ENCODE data around the gene CIDEA. TPM values are rescaled to one million over a fixed set of nuclear protein-coding genes. Genes with fewer than 3 reads are reported as not detected.

Gene CIDEA
- total and polyA plus RNA-seq, 9 of the 15 experiments (the other 6 are each of a cell fraction or from before 2014, with no cell fraction given), result not detected

DNA sequence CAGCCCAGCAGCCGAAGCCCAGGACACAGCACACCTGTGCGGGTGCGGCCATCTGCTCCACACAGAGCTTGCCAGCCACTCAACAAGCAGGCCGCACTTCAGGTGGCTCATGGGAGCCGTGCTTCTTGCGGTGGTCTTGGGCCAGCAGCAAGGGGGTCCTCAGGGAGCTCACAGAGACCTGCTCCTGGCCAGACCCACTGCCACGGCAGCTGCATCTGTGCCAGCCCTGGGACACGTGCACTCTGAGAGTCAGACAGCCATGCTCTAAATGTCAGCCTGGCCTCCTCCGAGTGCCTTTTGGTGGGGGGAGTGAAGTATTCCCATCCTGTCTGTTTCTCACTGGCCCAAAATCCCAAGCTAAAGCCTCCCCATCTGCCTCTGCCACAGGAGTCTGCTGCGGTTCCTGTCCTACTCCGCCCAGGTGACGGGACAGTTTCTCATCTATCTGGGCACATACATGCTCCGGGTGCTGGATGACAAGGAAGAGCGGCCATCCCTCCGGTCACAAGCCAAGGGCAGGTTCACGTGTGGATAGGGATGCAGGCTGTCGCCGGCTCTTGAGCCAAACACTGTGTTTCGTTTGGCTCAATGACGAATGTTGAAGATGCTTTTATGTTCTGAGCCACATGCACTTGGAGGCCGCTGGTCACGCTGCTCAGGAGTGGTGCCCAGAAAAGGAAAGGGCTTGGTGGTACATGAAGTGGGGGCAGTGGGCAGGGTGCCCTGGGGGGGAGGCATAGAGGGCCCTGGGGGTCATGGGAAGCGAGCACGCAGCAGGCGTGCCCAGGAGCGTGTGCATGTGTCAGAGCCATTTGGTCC lies 22.8 kb downstream of the CIDEA start:
- H3K27ac ChIP-seq (ENCODE audit: extremely low read depth, low read depth, low read length), result no peak overlapping the region

More for the DNA sequence above, 22.8 kb downstream of the CIDEA start:
- WGBS (ENCODE audit: insufficient coverage, low coverage, missing lambda C conversion rate), result 64% methylated on average over 26 of the region's 26 CpGs
- ChIA-PET POLR2A (interaction anchor here (0.6 to 2.1 kb wide), 2 partner anchors 11 to 51 kb away, joined by 3 to 4 read pairs; no protein-coding TSS in a partner anchor), CTCF (ENCODE audit: low intra/inter-chr PET ratio) (no interaction called here)
- peaks cover 0 to 23% of the 10 kb centered on the region in 2 experiments; a peak in 2 of 5 replicates for H3K4me1 ChIP-seq (replicated peaks in 1 of 2; ENCODE audit: control insufficient read depth in 2 of 2, insufficient read depth in 2 of 2, low read length in 2 of 2)
- H2AFZ ChIP-seq (ENCODE audit: low read depth, low read length), result 0 out of 2 replicates have a peak overlapping the region, but pooled peaks have one; percentile 14
- H3K9me3 ChIP-seq (replicated peaks; ENCODE audit: control insufficient read depth, insufficient read depth, low read depth, low read length), result no peaks in the 10 kb centered on the region
- no peaks in the 10 kb centered on the region for H3K27me3 ChIP-seq (ENCODE audit: control insufficient read depth in 2 of 2, insufficient read depth in 2 of 2, low read length in 2 of 2)
- no peaks in the 10 kb centered on the region for H3K36me3 ChIP-seq (ENCODE audit: control insufficient read depth, insufficient read depth, low read length)
- DNase-seq (ENCODE audit: extremely low read depth in 1 of 4, low spot score in 3 of 4) (no peak), ATAC-seq (no peak), FAIRE-seq (no peak)
- peaks cover 2% of the 10 kb centered on the region for H3K9me1 ChIP-seq (ENCODE audit: control insufficient read depth, insufficient read depth, low read length)
- no peak overlapping the region for H3K4me3 ChIP-seq
- no peak overlapping the region for H3K4me2 ChIP-seq (ENCODE audit: insufficient read depth, low read length)
- TF ChIP-seq ILF3 (IDR thresholded peaks at IDR 0.05; ENCODE audit: borderline replicate concordance), result no peak
- TF ChIP-seq, protein P1, sequence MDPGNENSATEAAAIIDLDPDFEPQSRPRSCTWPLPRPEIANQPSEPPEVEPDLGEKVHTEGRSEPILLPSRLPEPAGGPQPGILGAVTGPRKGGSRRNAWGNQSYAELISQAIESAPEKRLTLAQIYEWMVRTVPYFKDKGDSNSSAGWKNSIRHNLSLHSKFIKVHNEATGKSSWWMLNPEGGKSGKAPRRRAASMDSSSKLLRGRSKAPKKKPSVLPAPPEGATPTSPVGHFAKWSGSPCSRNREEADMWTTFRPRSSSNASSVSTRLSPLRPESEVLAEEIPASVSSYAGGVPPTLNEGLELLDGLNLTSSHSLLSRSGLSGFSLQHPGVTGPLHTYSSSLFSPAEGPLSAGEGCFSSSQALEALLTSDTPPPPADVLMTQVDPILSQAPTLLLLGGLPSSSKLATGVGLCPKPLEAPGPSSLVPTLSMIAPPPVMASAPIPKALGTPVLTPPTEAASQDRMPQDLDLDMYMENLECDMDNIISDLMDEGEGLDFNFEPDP (CRISPR knock-in tag; IDR thresholded peaks at IDR 0.05), result no peak
- TF ChIP-seq TRIM24 (IDR thresholded peaks at IDR 0.05), result no peak
- no peak for TF ChIP-seq DIDO1 (tag; IDR thresholded peaks at IDR 0.05; ENCODE audit: low read depth)
- TF ChIP-seq, protein P2, sequence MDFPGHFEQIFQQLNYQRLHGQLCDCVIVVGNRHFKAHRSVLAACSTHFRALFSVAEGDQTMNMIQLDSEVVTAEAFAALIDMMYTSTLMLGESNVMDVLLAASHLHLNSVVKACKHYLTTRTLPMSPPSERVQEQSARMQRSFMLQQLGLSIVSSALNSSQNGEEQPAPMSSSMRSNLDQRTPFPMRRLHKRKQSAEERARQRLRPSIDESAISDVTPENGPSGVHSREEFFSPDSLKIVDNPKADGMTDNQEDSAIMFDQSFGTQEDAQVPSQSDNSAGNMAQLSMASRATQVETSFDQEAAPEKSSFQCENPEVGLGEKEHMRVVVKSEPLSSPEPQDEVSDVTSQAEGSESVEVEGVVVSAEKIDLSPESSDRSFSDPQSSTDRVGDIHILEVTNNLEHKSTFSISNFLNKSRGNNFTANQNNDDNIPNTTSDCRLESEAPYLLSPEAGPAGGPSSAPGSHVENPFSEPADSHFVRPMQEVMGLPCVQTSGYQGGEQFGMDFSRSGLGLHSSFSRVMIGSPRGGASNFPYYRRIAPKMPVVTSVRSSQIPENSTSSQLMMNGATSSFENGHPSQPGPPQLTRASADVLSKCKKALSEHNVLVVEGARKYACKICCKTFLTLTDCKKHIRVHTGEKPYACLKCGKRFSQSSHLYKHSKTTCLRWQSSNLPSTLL (IDR thresholded peaks at IDR 0.05), result no peak
- no peak for TF ChIP-seq ZSCAN32 (CRISPR knock-in tag; IDR thresholded peaks at IDR 0.05)
- TF ChIP-seq, protein P3, sequence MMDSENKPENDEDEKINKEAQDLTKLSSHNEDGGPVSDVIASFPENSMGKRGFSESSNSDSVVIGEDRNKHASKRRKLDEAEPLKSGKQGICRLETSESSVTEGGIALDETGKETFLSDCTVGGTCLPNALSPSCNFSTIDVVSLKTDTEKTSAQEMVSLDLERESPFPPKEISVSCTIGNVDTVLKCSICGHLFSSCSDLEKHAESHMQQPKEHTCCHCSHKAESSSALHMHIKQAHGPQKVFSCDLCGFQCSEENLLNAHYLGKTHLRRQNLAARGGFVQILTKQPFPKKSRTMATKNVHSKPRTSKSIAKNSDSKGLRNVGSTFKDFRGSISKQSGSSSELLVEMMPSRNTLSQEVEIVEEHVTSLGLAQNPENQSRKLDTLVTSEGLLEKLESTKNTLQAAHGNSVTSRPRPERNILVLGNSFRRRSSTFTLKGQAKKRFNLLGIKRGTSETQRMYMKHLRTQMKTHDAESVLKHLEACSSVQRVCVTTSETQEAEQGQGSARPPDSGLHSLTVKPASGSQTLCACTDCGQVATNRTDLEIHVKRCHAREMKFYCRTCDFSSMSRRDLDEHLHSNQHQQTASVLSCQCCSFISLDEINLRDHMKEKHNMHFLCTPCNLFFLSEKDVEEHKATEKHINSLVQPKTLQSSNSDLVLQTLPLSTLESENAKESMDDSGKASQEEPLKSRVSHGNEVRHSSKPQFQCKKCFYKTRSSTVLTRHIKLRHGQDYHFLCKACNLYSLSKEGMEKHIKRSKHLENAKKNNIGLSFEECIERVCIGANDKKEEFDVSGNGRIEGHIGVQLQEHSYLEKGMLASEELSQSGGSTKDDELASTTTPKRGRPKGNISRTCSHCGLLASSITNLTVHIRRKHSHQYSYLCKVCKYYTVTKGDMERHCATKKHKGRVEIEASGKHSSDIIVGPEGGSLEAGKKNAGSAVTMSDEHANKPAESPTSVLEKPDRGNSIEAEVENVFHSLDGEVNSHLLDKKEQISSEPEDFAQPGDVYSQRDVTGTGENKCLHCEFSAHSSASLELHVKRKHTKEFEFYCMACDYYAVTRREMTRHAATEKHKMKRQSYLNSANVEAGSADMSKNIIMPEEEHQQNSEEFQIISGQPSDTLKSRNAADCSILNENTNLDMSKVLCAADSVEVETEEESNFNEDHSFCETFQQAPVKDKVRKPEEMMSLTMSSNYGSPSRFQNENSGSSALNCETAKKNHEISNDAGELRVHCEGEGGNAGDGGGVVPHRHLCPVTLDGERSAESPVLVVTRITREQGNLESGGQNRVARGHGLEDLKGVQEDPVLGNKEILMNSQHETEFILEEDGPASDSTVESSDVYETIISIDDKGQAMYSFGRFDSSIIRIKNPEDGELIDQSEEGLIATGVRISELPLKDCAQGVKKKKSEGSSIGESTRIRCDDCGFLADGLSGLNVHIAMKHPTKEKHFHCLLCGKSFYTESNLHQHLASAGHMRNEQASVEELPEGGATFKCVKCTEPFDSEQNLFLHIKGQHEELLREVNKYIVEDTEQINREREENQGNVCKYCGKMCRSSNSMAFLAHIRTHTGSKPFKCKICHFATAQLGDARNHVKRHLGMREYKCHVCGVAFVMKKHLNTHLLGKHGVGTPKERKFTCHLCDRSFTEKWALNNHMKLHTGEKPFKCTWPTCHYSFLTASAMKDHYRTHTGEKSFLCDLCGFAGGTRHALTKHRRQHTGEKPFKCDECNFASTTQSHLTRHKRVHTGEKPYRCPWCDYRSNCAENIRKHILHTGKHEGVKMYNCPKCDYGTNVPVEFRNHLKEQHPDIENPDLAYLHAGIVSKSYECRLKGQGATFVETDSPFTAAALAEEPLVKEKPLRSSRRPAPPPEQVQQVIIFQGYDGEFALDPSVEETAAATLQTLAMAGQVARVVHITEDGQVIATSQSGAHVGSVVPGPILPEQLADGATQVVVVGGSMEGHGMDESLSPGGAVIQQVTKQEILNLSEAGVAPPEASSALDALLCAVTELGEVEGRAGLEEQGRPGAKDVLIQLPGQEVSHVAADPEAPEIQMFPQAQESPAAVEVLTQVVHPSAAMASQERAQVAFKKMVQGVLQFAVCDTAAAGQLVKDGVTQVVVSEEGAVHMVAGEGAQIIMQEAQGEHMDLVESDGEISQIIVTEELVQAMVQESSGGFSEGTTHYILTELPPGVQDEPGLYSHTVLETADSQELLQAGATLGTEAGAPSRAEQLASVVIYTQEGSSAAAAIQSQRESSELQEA (IDR thresholded peaks at IDR 0.05; ENCODE audit: low read depth), result no peak
- TF ChIP-seq ZNF699 (CRISPR knock-in tag; IDR thresholded peaks at IDR 0.05; ENCODE audit: insufficient replicate concordance), result no peak
- H3K9ac ChIP-seq (ENCODE audit: insufficient read depth in 1 of 2, low read depth in 2 of 2, low read length in 2 of 2), result peak overlapping the region in 1 of 2 experiments; percentile 68; a peak in 2 of 4 replicates
- no peaks in the 10 kb centered on the region for H4K20me1 ChIP-seq (replicated peaks; ENCODE audit: control insufficient read depth, insufficient read depth, low read length)
- intact Hi-C loops (cut with micrococcal nuclease) (no loop called here), in situ Hi-C loops (cut with MboI) (no loop called here)
- H3K79me2 ChIP-seq (ENCODE audit: control insufficient read depth, insufficient read depth, low read length), result no peaks in the 10 kb centered on the region
- no TSS peak for BruUV-seq (replicated peaks)

Measured in K562 (cell line).